A673 (cell line): ENCODE results near the gene RHBDD3. TPM values are rescaled to one million over a fixed set of nuclear protein-coding genes. Genes with fewer than 3 reads are reported as not detected.
A peak's percentile ranks its signal among the peaks of the same experiment; 100 is the strongest.

ENCODE experiments used
- BruUV-seq: library from RNA; stranded (reverse); fragments of 400-500 nt; replicated peaks from 2 replicates; lab custom pipeline; 2021; lab: Mats Ljungman, UMichigan
- CTCF ChIA-PET: fragments of 300-600 bp; sonication (Branson Sonifier 250); formaldehyde crosslinking; loops from one replicate; lab custom pipeline; 2022; ENCODE audit warnings: antibody characterized with exemption; lab: Charles Lee
- POLR2A ChIA-PET: fragments of 300-600 bp; sonication (Branson Sonifier 250); formaldehyde crosslinking; loops from one replicate; lab custom pipeline; 2022; ENCODE audit warnings: antibody characterized with exemption; ENCODE audit not compliant: low non-redundant PET; lab: Charles Lee
- DNase-seq: peaks from one replicate; pipeline ENCODE4 v3.0.0-alpha.2; 2015; ENCODE audit warnings: low spot score
- H3K27ac ChIP-seq: fragments of 200-600 bp; sonication (generic); 2 replicates; pipeline ENCODE4 v1.5.1; 2016; ENCODE audit warnings: mixed run types, low read depth, mild to moderate bottlenecking, mixed read lengths, antibody characterized with exemption, low read length; ENCODE audit not compliant: poor library complexity, severe bottlenecking
- H3K27me3 ChIP-seq: fragments of 200-600 bp; sonication (generic); replicated peaks from 2 replicates; pipeline ENCODE4 v1.6.1; 2017; ENCODE audit warnings: mixed run types, low read depth, mild to moderate bottlenecking, mixed read lengths, antibody characterized with exemption, low read length; ENCODE audit not compliant: insufficient read depth, poor library complexity
- H3K36me3 ChIP-seq: fragments of 200-600 bp; sonication (generic); 2 replicates; pipeline ENCODE4 v1.6.1; 2016; ENCODE audit warnings: mixed run types, mild to moderate bottlenecking, mixed read lengths, antibody characterized with exemption, low read length; ENCODE audit not compliant: insufficient read depth, poor library complexity, severe bottlenecking
- H3K4me1 ChIP-seq: fragments of 200-600 bp; sonication (generic); 2 replicates; pipeline ENCODE4 v1.6.1; 2017; ENCODE audit warnings: mixed run types, mild to moderate bottlenecking, mixed read lengths, antibody characterized with exemption, low read length; ENCODE audit not compliant: insufficient read depth, poor library complexity, severe bottlenecking
- H3K4me3 ChIP-seq: fragments of 200-600 bp; sonication (generic); 2 replicates; pipeline ENCODE4 v1.5.1; 2016; ENCODE audit warnings: low read depth, mixed run types, mild to moderate bottlenecking, mixed read lengths, low read length; ENCODE audit not compliant: poor library complexity, severe bottlenecking
- H3K9me3 ChIP-seq: fragments of 200-600 bp; sonication (generic); 2 replicates; pipeline ENCODE4 v1.6.1; 2016; ENCODE audit warnings: mixed run types, low read depth, mild to moderate bottlenecking, mixed read lengths, antibody characterized with exemption, low read length; ENCODE audit not compliant: poor library complexity, severe bottlenecking
- CTCF ChIP-seq: fragments of 300-800, 200-600 bp; sonication (generic); conservative IDR thresholded peaks from 2 replicates; pipeline ENCODE4 v1.5.1; 2017; ENCODE audit warnings: low read depth, mild to moderate bottlenecking, antibody characterized with exemption, low read length, moderate library complexity, mixed read lengths
- EZH2 ChIP-seq: fragments of 200-600 bp; sonication (generic); IDR thresholded peaks from 2 replicates; pipeline ENCODE4 v1.6.1; 2017; ENCODE audit warnings: borderline replicate concordance, low read depth, mild to moderate bottlenecking, mixed read lengths, antibody characterized with exemption, low read length; ENCODE audit not compliant: poor library complexity, severe bottlenecking
- intact Hi-C: fragments of 100-400 bp; cut with micrococcal nuclease; formaldehyde crosslinking; loops from one replicate; pipeline ENCODE4 v1.10.0; 2022; ENCODE audit not compliant: unreplicated experiment
- total RNA-seq: library from RNA; stranded (reverse); gene quantifications from 2 replicates; pipeline ENCODE4 v1.2.3, GENCODE V29; 2021

The RHBDD3 gene
- total RNA-seq, 1 experiment from 2014 or later: 84.0 TPM

- ChIA-PET CTCF (no interaction called here), POLR2A (interaction anchor here (0.5 kb wide), 1 partner anchor 41 kb away, joined by 3 read pairs; no protein-coding TSS in a partner anchor)
- peaks cover 32% of the 10 kb centered on the region for H3K27me3 ChIP-seq
- no peak overlapping the region for H3K27ac ChIP-seq
- H3K4me1 ChIP-seq: peaks cover 18% of the 10 kb centered on the region
- TF ChIP-seq CTCF (no peak), EZH2 (no peak)
- no peak for DNase-seq
- peak overlapping the region; percentile 33 for H3K4me3 ChIP-seq
- no peaks in the 10 kb centered on the region for H3K9me3 ChIP-seq
- H3K36me3 ChIP-seq: no peaks in the 10 kb centered on the region
- intact Hi-C loops: no loop called here
- no TSS peak for BruUV-seq
These were observed 46.9 kb upstream of the RHBDD3 start for GRCh38 chr22:29314537-29315285.

GRCh38 chr22:29313576-29314466 lies 46.0 kb upstream of the RHBDD3 start:
- intact Hi-C loops: no loop called here
- H3K27me3 ChIP-seq: peaks cover 32% of the 10 kb centered on the region
- BruUV-seq: no TSS peak
- H3K4me1 ChIP-seq: peaks cover 18% of the 10 kb centered on the region
- no peak overlapping the region for H3K4me3 ChIP-seq
- ChIA-PET POLR2A (no interaction called here), CTCF (interaction anchor here (0.6 kb wide), 1 partner anchor 45 kb away, joined by 3 read pairs; no protein-coding TSS in a partner anchor)
- no peak for DNase-seq
- TF ChIP-seq EZH2: no peak
- TF ChIP-seq CTCF: no peak
- H3K27ac ChIP-seq: no peak overlapping the region
- H3K9me3 ChIP-seq: no peaks in the 10 kb centered on the region
- no peaks in the 10 kb centered on the region for H3K36me3 ChIP-seq

GRCh38 chr22:29313126-29313575 lies 45.4 kb upstream of the RHBDD3 start:
- H3K27ac ChIP-seq: no peak overlapping the region
- TF ChIP-seq CTCF (peak; percentile 73), EZH2 (no peak)
- CTCF ChIA-PET: no interaction called here

More at GRCh38 chr22:29313126-29313575, 45.4 kb upstream of the RHBDD3 start:
- Histone ChIP-seq H3K4me3 (no peak overlapping the region), H3K4me1 (peaks cover 20% of the 10 kb centered on the region), H3K36me3 (no peaks in the 10 kb centered on the region), H3K9me3 (no peaks in the 10 kb centered on the region), H3K27me3 (peaks cover 32% of the 10 kb centered on the region)
- BruUV-seq: no TSS peak
- DNase-seq: no peak
- intact Hi-C loops: no loop called here
- POLR2A ChIA-PET: no interaction called here
